HK-2 (cell line): Measurements from ENCODE around the gene HLA-DQB1.
"Not testable (repeated sequence)": the region's sequence is repeated elsewhere in the genome, so short reads cannot be mapped to it uniquely, and the experiment has no call there.

Experiments used
- DNase-seq: peaks from one replicate; pipeline ENCODE4 v3.0.0-alpha.2; 2018; ENCODE audit not compliant: unreplicated experiment

HLA-DQB1 gene

DNA sequence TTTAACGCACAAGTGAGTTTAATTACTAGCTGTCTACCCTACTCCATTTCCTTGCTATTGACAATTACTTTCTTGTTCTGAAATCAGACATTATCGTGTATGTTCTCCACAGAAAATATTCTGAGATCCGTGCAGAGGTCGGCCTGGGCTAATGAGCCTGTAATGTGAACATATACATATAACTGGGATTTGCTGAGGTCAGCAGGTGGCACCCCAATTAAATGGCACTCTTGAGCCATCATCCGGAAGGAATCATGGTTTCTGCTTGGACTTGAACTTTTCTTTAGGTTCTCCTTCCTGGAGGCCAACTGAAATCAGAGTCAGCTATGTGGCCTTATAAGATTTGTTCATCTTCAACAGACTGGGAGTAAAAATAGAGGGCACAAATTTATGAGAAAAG is 3.6 kb downstream of the HLA-DQB1 start:
- DNase-seq = no peak

DNA sequence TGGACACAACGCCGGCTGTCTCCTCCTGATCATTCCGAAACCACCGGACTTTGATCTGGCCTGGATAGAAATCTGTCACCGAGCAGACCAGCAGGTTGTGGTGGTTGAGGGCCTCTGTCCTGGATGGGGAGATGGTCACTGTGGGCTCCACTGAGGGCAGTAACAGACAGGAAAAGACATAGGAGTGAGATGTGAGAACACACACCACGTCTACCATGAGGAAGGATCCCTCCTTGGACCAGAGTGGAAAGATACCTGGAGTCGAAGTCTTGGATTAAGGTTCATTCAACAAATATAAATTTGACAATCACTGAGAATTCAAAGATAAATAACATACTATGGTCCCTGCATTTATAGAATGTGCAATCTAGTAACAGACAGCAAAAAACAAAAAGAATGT is 4.4 kb downstream of the HLA-DQB1 start:
- no peak for DNase-seq

DNA sequence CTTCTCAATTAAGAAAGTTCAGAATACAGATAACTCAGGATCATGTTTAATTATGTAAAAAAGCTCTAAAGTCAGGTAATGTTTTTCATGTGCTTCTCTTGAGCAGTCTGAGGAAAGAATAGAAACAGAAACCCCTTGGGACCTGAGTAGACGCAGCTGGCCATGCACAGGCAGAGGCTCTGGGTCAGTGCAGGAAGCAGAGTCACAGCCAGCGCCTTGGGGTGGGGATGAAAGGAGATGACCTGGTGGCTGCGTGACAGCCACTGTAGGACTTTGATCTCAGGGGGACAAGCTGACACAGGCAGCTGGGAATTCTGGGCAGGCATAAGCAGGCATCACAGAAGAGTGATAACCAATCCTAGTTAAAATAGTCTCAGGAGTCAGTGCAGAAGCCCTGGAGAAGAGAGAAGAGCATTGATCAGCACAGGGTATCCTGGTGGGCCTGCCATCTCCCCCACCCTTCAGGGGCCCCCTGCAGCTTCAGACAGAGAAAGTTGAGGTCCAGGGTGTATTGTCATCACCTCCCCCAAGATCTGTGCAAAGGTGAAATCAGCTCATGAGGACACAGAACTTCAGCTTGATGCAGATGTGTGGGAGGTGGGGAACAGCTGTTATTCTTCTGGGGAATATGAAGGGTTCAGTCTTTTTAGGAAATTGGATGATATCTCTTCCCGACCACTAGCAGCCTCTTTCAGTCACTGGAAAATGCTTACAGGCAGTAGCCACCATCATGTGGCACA is 6.4 kb downstream of the HLA-DQB1 start:
- DNase-seq = no peak

DNA sequence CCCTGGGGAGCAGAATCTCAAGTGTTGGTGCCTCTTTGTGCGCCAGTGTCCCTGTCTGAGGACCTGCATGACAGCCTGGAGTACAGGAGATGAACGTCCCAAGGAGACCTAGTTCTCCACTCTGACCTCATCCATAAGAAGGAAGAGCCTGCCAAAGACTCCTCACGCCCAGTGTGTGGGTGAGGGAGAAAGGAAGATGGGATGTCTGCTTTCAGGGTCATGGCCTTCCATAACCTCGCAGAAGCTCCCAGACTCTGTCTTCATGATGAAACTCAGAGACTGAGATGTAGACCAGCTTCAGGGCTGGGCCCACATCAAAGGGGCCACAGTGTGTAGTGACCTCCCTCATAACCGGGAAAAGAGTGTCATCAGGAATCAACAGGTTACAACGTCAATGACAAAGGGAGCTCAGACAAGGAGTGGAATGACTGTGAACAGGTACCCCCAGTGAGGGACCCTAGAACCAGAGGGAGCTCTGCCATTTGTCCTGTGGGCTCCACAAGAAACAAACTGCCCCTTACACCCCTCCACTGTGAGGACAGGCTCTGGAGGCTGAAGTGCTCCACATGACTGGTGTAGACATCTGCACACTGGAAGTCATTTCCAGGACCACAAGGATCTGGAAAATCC is 8.1 kb downstream of the HLA-DQB1 start:
- no peak for DNase-seq

GRCh38 chr6:32657819-32658218 is 8.6 kb downstream of the HLA-DQB1 start:
- not testable (repeated sequence) for DNase-seq

GRCh38 chr6:32657329-32657728 is 9.1 kb downstream of the HLA-DQB1 start:
- DNase-seq = not testable (repeated sequence)

DNA sequence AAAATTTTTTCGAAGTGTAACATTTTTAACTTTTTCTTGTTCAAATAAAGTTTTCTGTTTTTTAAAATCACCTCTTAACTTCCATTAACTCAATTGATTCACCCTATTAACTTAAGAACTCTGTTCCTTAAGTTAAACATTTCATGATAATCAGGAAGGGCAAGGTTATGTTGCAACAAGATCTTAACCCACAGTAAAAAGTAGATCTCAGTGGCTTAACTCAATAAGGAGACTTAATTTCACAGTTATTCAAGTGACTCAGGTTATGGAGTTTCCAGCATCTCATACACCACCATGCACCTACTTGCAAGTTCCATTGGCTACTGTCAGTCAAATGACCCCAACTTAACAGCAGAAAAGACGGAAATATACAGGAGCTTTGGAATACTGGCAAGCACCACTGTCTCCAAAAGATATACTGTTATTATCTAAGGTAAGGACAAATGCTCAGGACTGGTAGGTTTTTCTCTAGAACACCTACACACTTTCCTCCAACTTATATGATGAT is 11.2 kb downstream of the HLA-DQB1 start:
- no peak for DNase-seq

DNA sequence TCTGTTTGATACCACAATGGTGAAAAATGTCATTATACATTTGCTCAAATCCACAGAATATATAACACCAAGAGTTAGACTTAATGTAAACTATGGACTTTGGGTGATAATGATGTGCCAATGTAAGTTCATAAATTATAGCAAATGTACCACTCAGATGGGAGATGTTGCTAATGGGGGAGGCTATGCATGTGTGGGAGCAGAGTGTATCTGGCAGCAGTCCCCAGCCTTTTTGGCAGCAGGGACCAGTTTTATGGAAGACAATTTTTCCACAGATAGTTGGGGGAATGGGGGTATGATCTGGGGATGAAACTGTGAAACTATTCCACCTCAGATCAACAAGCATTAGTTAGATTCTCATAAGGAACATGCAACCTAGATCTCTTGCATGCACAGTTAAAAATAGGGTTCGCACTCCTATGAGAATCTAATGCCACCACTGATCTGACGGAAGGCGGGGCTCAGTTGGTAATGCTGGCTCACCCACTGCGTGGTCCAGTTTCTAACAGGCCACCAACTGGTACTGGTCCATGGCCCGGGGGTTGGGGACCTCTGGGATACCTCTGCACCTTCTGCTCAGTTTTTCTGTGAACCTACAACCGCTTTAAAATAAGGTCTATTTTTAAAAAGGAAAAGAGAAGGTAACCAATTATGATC is 21.3 kb downstream of the HLA-DQB1 start:
- DNase-seq = no peak

DNA sequence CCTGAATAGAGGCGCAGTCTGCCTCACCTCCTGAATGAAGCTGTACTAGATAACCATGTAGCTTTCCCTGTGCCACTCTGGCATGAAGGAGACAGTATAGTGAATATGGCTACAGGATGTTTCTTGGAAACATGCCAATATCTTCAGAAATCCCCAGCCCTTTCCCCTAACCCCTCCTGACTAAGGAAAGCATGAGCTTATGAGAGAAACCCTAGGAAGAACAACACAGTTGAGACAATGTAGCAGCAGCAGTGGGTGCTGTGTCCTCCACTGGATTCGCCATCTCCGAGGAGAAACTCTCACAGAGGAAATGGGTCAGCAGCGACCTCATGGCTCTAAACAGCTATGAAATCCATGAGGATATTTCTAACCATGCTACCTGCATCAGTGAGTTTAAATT is 22.6 kb downstream of the HLA-DQB1 start:
- no peak for DNase-seq

GRCh38 chr6:32642720-32643106 is 23.7 kb downstream of the HLA-DQB1 start:
- DNase-seq = no peak

DNA sequence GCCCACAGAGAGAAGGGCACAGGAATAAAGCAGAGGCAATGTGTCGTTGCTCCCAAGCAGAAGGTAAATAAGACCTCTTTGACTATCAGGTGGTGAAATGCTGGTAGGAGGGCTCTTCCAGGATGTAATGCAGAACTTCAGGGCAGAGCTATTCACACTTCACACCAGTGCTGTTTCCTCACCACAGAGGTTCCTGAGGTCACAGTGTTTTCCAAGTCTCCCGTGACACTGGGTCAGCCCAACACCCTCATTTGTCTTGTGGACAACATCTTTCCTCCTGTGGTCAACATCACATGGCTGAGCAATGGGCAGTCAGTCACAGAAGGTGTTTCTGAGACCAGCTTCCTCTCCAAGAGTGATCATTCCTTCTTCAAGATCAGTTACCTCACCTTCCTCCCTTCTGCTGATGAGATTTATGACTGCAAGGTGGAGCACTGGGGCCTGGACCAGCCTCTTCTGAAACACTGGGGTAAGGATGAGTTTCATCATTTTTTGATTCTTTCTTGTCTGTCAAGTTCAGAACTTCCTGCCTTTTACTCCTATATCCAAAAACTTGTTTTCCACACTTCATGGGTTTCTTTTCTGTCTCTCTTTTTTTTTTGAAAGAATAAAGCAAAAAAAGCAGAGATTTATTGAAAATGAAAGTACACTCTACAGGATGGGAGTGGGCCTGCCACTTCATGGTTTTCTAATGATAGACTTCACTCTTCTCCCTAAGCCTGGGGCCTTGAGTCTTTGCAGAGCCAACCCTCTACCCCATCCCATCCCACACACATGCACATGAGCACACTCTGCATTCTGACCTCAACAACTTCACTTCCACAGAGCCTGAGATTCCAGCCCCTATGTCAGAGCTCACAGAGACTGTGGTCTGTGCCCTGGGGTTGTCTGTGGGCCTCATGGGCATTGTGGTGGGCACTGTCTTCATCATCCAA is 24.4 kb downstream of the HLA-DQB1 start:
- DNase-seq = not testable (repeated sequence)

DNA sequence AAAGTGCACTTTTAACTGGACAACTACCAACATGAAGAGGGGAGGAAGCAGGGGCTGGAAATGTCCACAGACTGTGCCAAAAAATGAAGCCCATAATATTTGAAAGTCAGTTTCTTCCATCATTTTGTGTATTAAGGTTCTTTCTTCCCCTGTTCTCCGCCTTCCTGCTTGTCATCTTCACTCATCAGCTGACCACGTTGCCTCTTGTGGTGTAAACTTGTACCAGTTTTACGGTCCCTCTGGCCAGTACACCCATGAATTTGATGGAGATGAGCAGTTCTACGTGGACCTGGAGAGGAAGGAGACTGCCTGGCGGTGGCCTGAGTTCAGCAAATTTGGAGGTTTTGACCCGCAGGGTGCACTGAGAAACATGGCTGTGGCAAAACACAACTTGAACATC is 25.3 kb downstream of the HLA-DQB1 start:
- no peak for DNase-seq

DNA sequence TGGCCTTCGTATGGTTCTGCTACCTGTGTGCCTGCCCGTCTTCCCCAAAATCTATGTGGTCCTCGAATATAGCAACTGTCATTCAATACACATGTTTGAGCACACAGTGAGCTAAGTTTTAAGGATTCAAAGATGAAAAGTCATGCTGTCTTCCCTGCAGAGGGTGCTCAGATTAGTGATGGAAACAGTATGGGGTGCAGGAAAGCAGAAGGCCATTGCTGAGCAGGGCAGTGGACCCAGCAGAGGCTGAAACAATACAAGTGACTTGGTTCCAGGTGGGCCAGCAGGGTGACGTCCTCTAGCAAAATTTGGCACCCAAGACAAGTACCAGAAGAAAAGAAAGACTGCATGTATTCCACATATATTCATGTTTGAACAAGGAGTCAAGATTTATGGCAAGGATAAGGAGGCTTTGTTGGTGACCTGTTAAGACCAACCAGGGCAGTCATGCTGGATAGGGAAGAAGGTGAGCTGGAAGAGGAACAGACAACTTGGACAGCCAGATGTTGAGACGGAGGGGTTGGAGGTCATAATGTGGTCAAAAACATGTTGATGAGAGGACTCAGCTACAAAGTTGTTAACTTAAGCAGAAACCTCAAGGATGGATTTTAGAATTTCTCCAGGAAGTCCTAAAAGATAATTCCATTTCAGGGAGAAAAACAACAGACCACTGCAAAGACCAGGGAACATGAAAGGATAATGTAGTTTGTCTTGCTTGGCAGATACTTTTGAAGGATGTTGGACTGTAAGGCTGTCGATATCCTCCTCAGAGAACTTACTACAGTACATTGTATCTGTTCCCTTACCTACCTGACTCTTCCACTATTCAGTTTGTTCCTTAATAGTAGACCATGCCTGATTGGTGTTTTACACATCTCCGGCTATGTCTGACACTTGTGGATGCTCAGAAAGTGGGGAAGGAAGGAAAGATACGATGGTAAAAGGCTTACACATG is 26.7 kb downstream of the HLA-DQB1 start:
- no peak for DNase-seq

DNA sequence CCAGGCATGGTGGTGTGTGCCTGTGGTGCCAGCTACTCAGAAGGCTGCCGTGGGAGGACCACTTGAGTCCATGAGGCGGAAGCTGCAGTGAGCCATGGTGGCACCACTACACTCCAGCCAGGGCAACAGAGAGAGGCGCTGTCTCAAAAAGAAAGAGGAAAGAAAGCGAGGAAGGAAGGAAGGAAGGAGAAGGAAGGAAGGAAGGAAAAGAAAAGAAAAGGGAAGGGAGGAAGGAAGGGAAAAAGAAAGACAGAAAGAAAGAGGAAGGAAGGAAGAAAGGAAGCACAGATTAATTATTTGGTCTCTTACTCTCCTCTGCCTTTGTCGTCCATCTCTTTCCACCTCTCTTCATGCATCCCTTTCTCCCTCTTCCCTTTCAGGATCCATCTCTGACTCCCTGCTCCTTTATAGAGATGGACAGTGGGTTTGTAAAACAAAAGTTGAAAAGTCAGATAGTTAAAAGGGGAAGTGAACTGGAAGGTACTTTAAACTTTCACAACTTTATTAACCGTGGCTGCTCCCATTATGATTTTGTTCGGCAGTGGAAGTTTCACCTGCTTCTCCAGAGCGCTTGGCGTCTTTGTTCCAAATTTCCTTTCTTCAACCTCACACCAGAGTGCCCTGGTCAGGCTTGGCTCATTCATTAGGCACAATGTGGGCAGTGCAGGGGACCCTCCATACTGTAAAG is 27.8 kb downstream of the HLA-DQB1 start:
- no peak for DNase-seq

- DNase-seq = no peak
Measured at GRCh38 chr6:32637883-32638282, 28.6 kb downstream of the HLA-DQB1 start.

DNA sequence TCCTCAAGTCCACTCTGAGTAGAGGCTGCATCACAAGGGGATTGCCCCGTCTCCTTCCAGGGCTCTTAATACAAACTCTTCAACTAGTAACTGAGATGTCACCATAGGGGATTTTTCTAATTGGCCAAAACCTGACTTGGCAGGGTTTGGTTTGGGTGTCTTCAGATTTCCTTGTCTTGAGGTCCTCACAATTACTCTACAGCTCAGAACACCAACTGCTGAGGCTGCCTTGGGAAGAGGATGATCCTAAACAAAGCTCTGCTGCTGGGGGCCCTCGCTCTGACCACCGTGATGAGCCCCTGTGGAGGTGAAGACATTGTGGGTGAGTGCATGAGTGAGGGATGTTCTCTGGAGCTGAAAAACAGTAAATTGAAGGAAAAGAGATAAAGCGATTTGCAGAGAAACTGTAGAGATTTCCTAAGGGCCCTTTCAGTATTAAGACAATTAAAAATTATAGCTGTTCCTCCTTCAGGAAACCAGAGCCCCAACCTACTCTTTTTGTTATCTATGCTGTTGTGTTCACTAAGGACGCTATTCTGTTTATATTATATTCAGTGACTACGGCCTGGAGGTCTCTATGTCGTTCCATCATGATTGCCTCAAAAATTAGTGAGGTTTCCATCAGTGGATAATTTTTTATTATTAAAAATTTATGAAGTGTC is 29.1 kb downstream of the HLA-DQB1 start, which contains the start of gene HLA-DQA1:
Gene HLA-DQA1, plus strand, starts transcription at position 188 of the 662 bp plus-strand sequence. Its CDS starts 53 bp downstream, at position 241.
- no peak for DNase-seq

DNA sequence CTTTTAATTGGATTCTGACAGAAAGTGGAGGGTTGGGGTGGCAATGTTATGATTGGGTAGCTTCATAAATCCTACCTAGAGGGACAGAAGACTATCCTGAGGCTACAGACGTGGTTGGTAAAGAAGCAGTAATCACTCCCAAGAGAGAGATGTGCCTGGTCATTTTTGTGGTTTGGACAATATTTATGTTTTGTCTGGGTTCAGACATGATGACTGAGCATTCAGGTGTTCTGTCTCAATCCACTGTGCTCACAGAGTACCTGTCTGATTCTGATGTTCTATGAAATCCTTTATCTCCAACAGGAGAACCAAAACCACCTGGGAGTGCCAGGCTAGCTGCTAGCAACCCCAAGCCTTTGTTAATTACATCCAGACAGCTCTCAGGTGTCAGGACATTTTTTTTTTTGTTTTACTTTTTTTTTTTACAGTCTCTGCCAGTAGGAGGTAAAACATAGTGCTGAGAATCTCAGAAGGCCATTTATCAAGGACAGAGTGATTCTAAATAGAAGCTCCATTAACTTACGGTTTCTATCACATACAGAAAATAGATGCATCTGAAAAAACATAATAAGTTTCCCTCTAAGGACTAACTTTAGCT is 30.8 kb downstream of the HLA-DQB1 start:
- no peak for DNase-seq

GRCh38 chr6:32629793-32630192 is 36.7 kb downstream of the HLA-DQB1 start:
- DNase-seq = not testable (repeated sequence)

DNA sequence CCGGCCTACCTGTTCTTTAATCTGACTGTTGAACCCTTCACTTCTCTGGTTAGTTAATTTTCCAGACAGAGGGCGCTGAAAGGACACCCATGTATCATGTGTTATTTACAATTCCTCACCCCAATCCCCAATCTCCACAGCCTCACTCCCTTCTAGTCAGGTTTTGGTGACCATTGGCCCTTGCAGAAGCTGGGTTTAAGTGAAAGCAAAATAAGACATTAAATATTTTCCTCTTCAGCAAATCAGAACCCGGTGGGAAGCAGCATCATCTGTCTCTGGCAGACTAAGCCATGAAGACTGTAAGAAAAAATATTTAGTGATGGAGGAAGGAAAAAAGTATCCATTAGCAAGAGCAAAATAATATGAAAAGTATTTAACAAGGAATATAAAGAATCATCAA is 38.6 kb downstream of the HLA-DQB1 start:
- DNase-seq = no peak
